ENCODE measurements around the gene CCDC107. TPM values are rescaled to one million over a fixed set of nuclear protein-coding genes. Genes with fewer than 3 reads are reported as not detected.

Gene CCDC107
- total RNA-seq, 5 donors from 2014 or later (not counting 1 experiment from before 2014, with no cell fraction given) = 17.7 to 29.8 (median 27.5) TPM

DNA sequence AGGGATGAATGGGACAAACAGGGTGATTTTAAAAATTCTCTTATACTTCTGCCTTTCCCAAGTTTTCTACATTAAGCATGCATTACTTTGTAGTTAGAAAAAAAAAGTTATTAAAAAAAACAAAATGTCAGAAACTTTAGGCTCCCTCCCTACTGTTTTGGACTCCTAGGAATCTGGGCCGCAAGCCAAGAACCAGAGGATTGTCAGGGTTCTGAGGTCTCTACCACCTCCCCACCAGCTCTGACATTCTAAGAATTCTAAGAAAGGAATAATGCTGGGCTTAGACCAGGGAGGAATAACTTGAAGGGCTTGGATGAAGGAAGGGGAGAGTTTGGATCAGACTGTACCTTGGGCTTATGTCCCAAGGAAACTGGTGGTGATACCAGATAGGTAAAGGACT lies 8.0 kb downstream of the CCDC107 start:
- Mint-ChIP-seq H3K4me3 (peak overlapping the region in 2 of 3 donors; percentile 76 to 88), H3K4me1 (peaks cover 47 to 53% (median 48%) of the 10 kb centered on the region in 3 donors), H3K27ac (no peak overlapping the region), H3K27me3 (no peaks in the 10 kb centered on the region), H3K9me3 (no peaks in the 10 kb centered on the region), H3K36me3 (peaks cover 3% of the 10 kb centered on the region)
- POLR2A ChIA-PET = interaction anchor here in 1 of 2 donors (0.5 to 0.6 kb wide), 2 partner anchors 17 to 1448 kb away, joined by 3 to 7 read pairs; no protein-coding TSS in a partner anchor
- H3K36me3 ChIP-seq (ENCODE audit: control insufficient read depth in 2 of 2, extremely low read depth in 1 of 2, insufficient read depth in 1 of 2, low read length in 1 of 2) = peaks cover 0 to 3% of the 10 kb centered on the region in 2 donors
- no peak overlapping the region for H3K4me3 ChIP-seq (ENCODE audit: control insufficient read depth in 1 of 2, extremely low read depth in 1 of 2, low read length in 1 of 2)
- no peak for ATAC-seq (replicated peaks in 1 of 4)
- CTCF ChIA-PET = interaction anchor here (0.6 to 4.4 kb wide), 5 partner anchors 9 to 180 kb away, joined by 3 to 22 read pairs (median 3); no protein-coding TSS in a partner anchor
- no peaks in the 10 kb centered on the region for H3K27me3 ChIP-seq (replicated peaks in 1 of 2; ENCODE audit: control insufficient read depth in 2 of 2, extremely low read depth in 1 of 2, insufficient read depth in 2 of 2, low read length in 1 of 2)
- no peaks in the 10 kb centered on the region for H3K9me3 ChIP-seq
- no peak overlapping the region for H3K27ac ChIP-seq (ENCODE audit: low read length)
- no CpG with 5 or more reads among the region's 1 CpG for WGBS (ENCODE audit: insufficient coverage)
- peaks cover 23 to 44% of the 10 kb centered on the region in 2 experiments for H3K4me1 ChIP-seq (ENCODE audit: control insufficient read depth in 1 of 2, extremely low read depth in 1 of 2, insufficient read depth in 2 of 2, low read length in 2 of 2)
- DNase-seq = no peak

DNA sequence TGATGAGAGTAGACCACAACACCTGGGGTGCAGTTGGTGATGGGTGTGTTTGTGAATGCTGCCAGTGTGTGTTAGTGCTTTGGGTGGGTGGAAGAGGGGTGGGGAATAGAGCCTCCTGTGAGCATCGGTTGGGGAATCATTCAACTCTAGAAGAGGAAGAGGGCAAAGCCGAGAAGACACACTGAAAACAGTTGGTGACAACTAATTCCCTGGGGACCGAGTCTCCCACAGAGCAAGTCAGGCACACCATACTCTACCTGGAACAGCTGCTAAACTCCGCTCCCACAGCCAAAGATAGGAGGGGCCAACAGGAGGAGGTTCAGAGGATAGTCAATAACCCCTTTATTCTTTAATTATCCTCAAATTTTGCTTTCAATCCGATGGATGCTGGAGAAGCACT lies 8.5 kb downstream of the CCDC107 start:
- Mint-ChIP-seq H3K9me3 (no peaks in the 10 kb centered on the region), H3K4me1 (peaks cover 43 to 48% (median 46%) of the 10 kb centered on the region in 3 donors), H3K27ac (no peak overlapping the region), H3K36me3 (peaks cover 3% of the 10 kb centered on the region), H3K4me3 (no peak overlapping the region), H3K27me3 (no peaks in the 10 kb centered on the region)
- WGBS (ENCODE audit: insufficient coverage) = no CpG with 5 or more reads among the region's 5 CpGs
- ATAC-seq (replicated peaks in 1 of 4) (no peak), DNase-seq (no peak)
- CTCF ChIA-PET = interaction anchor here in 1 of 2 donors (1.4 kb wide), 1 partner anchor 28 kb away, joined by 3 read pairs; no protein-coding TSS in a partner anchor
- H3K36me3 ChIP-seq (ENCODE audit: control insufficient read depth in 2 of 2, extremely low read depth in 1 of 2, insufficient read depth in 1 of 2, low read length in 1 of 2) = no peaks in the 10 kb centered on the region
- H3K9me3 ChIP-seq = no peaks in the 10 kb centered on the region
- no peak overlapping the region for H3K27ac ChIP-seq (ENCODE audit: low read length)
- POLR2A ChIA-PET = interaction anchor here in 1 of 2 donors (0.5 kb wide), 1 partner anchor 1448 kb away, joined by 7 read pairs; no protein-coding TSS in a partner anchor
- H3K27me3 ChIP-seq (replicated peaks in 1 of 2; ENCODE audit: control insufficient read depth in 2 of 2, extremely low read depth in 1 of 2, insufficient read depth in 2 of 2, low read length in 1 of 2) = no peaks in the 10 kb centered on the region
- H3K4me3 ChIP-seq (ENCODE audit: control insufficient read depth in 1 of 2, extremely low read depth in 1 of 2, low read length in 1 of 2) = no peak overlapping the region
- H3K4me1 ChIP-seq (ENCODE audit: control insufficient read depth in 1 of 2, extremely low read depth in 1 of 2, insufficient read depth in 2 of 2, low read length in 2 of 2) = peaks cover 18 to 39% of the 10 kb centered on the region in 2 experiments

DNA sequence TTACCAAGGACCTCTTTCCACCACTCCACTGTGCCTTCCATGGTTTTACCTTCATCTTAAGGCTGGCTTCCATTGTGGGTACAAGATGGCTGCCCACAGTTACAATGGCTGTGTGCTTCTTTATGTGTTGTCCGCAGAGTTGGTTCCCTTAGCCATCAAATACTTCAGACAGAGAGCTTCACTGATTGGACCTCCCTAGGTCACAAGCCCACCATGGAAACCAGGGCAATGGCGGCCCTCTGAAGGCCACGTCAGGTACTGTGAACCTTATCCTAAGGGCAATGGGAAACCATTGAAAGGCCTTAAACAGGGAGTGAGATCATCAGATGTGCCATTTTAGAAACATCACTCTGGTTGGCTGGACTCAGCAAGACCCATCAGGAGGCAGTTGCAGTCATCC lies 9.8 kb downstream of the CCDC107 start:
- CTCF ChIA-PET = no interaction called here
- no peaks in the 10 kb centered on the region for H3K36me3 Mint-ChIP-seq

DNA sequence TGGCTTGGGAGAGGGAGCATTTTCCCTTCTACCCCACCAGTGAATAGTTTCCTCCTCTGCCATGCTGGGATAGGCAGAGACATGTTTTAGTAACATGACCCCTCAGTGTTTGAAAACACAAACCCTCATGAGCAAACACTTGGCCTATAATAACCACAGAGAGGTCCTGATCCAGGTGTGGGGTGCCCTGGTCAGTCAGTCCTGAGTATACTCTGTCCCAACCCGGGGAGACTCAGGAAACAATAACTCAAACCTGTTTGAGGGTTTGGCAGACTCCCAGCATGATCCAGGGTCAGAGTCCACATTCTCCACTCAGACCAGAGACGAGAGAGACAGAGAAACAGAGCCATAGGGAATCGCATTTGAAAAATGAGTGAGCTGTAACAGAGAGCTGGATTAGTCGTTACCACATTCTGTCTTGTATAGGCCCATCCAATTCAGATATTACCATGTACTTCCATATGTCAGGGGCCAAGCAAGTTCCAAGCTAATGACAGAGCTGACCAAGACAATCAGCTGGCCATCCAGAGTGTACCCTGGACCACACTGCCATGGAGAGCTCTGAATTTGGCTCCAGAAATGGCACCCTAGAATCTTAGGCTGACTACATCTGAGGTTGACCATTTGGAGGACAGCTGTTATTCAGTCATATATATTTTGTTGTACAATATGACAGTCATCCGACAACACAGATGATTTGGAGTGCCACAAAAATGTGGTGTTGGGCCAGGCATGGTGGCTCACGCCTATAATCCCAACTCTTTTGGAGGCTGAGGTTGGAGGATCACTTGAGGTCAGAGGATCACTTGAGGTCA lies 11.4 kb downstream of the CCDC107 start:
- H3K9me3 ChIP-seq = no peaks in the 10 kb centered on the region
- Mint-ChIP-seq H3K27ac (no peak overlapping the region), H3K36me3 (no peaks in the 10 kb centered on the region), H3K27me3 (peaks cover 0 to 3% of the 10 kb centered on the region in 2 donors), H3K9me3 (no peaks in the 10 kb centered on the region), H3K4me1 (peaks cover 16 to 22% (median 20%) of the 10 kb centered on the region in 3 donors), H3K4me3 (no peak overlapping the region)
- CTCF ChIA-PET = interaction anchor here (0.6 to 1.6 kb wide), 4 partner anchors 8 to 27 kb away, joined by 3 to 6 read pairs (median 4); no protein-coding TSS in a partner anchor
- 81% methylated on average over 3 of the region's 6 CpGs for WGBS (ENCODE audit: insufficient coverage)
- ATAC-seq (replicated peaks in 1 of 4) (no peak), DNase-seq (no peak)
- H3K4me3 ChIP-seq (ENCODE audit: control insufficient read depth in 1 of 2, extremely low read depth in 1 of 2, low read length in 1 of 2) = no peak overlapping the region
- no peak overlapping the region for H3K27ac ChIP-seq (ENCODE audit: low read length)
- H3K4me1 ChIP-seq (ENCODE audit: control insufficient read depth in 1 of 2, extremely low read depth in 1 of 2, insufficient read depth in 2 of 2, low read length in 2 of 2) = peaks cover 7 to 15% of the 10 kb centered on the region in 2 experiments
- peaks cover 0 to 9% of the 10 kb centered on the region in 2 experiments for H3K27me3 ChIP-seq (replicated peaks in 1 of 2; ENCODE audit: control insufficient read depth in 2 of 2, extremely low read depth in 1 of 2, insufficient read depth in 2 of 2, low read length in 1 of 2)
- no peaks in the 10 kb centered on the region for H3K36me3 ChIP-seq (ENCODE audit: control insufficient read depth in 2 of 2, extremely low read depth in 1 of 2, insufficient read depth in 1 of 2, low read length in 1 of 2)
- POLR2A ChIA-PET = interaction anchor here in 1 of 2 donors (0.6 kb wide), 1 partner anchor 40 kb away, joined by 4 read pairs; no protein-coding TSS in a partner anchor

More for the DNA sequence above, 9.8 kb downstream of the CCDC107 start:
- no peaks in the 10 kb centered on the region for H3K27me3 ChIP-seq (replicated peaks in 1 of 2; ENCODE audit: control insufficient read depth in 2 of 2, extremely low read depth in 1 of 2, insufficient read depth in 2 of 2, low read length in 1 of 2)
- ATAC-seq (replicated peaks in 1 of 4) (no peak), DNase-seq (no peak)
- Mint-ChIP-seq H3K4me3 (no peak overlapping the region), H3K9me3 (no peaks in the 10 kb centered on the region), H3K27me3 (no peaks in the 10 kb centered on the region), H3K4me1 (peaks cover 29 to 35% (median 32%) of the 10 kb centered on the region in 3 donors), H3K27ac (no peak overlapping the region)
- H3K4me1 ChIP-seq (ENCODE audit: control insufficient read depth in 1 of 2, extremely low read depth in 1 of 2, insufficient read depth in 2 of 2, low read length in 2 of 2) = peaks cover 7 to 25% of the 10 kb centered on the region in 2 experiments
- 95% methylated on average over 3 of the region's 3 CpGs for WGBS (ENCODE audit: insufficient coverage)
- H3K4me3 ChIP-seq (ENCODE audit: control insufficient read depth in 1 of 2, extremely low read depth in 1 of 2, low read length in 1 of 2) = no peak overlapping the region
- no peak overlapping the region for H3K27ac ChIP-seq (ENCODE audit: low read length)
- H3K9me3 ChIP-seq = no peaks in the 10 kb centered on the region
- no peaks in the 10 kb centered on the region for H3K36me3 ChIP-seq (ENCODE audit: control insufficient read depth in 2 of 2, extremely low read depth in 1 of 2, insufficient read depth in 1 of 2, low read length in 1 of 2)
- POLR2A ChIA-PET = interaction anchor here in 1 of 2 donors (0.6 kb wide), 1 partner anchor 9 kb away, joined by 4 read pairs; no protein-coding TSS in a partner anchor

DNA sequence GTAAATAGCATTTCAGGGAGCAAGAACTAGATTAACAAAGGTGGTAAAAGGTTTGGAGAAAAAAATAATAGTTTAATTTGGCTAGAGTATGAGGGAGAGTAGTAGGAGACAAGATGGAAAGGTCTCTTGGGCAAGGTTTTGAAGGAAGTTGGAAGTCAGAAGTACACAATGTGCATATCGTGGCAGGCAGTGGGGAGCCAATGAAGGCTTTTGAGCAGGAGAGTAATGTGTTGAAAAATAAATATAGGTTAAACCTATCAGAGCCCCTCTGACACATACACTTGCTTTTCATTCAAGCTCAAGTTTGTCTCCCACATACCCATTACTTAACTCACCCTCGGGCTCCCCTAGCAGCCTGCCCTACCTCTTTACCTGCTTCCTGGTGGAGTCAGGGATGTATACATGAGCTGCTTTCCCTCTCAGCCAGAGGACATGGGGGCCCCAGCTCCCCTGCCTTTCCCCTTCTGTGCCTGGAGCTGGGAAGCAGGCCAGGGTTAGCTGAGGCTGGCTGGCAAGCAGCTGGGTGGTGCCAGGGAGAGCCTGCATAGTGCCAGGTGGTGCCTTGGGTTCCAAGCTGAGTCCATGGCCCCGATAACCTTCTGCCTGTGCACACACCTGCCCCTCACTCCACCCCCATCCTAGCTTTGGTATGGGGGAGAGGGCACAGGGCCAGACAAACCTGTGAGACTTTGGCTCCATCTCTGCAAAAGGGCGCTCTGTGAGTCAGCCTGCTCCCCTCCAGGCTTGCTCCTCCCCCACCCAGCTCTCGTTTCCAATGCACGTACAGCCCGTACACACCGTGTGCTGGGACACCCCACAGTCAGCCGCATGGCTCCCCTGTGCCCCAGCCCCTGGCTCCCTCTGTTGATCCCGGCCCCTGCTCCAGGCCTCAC lies 15.3 kb downstream of the CCDC107 start, which contains the start of gene CA9:
Gene CA9, plus strand, starts transcription at position 797 of the 893 bp plus-strand sequence. Its CDS starts 32 bp downstream, at position 829.
- ATAC-seq (replicated peaks in 1 of 4) (no peak), DNase-seq (no peak)
- Histone ChIP-seq H3K36me3 (ENCODE audit: control insufficient read depth in 2 of 2, extremely low read depth in 1 of 2, insufficient read depth in 1 of 2, low read length in 1 of 2) (no peaks in the 10 kb centered on the region), H3K4me3 (ENCODE audit: control insufficient read depth in 1 of 2, extremely low read depth in 1 of 2, low read length in 1 of 2) (no peak within 1 kb of the TSS), H3K9me3 (no peaks in the 10 kb centered on the region), H3K27me3 (replicated peaks in 1 of 2; ENCODE audit: control insufficient read depth in 2 of 2, extremely low read depth in 1 of 2, insufficient read depth in 2 of 2, low read length in 1 of 2) (peaks cover 0 to 25% of the 10 kb centered on the region in 2 experiments), H3K27ac (ENCODE audit: low read length) (no peak within 1 kb of the TSS), H3K4me1 (ENCODE audit: control insufficient read depth in 1 of 2, extremely low read depth in 1 of 2, insufficient read depth in 2 of 2, low read length in 2 of 2) (peaks cover 2 to 16% of the 10 kb centered on the region in 2 experiments)
- Mint-ChIP-seq H3K9me3 (no peaks in the 10 kb centered on the region), H3K27ac (peak within 1 kb of the TSS in 1 of 2 donors; percentile 24), H3K4me1 (peaks cover 13 to 17% (median 15%) of the 10 kb centered on the region in 3 donors), H3K36me3 (no peaks in the 10 kb centered on the region), H3K27me3 (peaks cover 3 to 8% of the 10 kb centered on the region in 2 donors), H3K4me3 (peak within 1 kb of the TSS; percentile 15 to 85 (median 62))
- WGBS (ENCODE audit: insufficient coverage) = 78% methylated on average over 6 of the region's 10 CpGs
- POLR2A ChIA-PET = no interaction called here
- CTCF ChIA-PET = interaction anchor here in 1 of 2 donors (0.5 to 0.8 kb wide), 2 partner anchors 26 to 100 kb away, joined by 3 read pairs; no protein-coding TSS in a partner anchor

Measured in T-cell (primary cell).